GM18867 (cell line): Measurements from ENCODE around the gene F11.
"Not testable (repeated sequence)": the region's sequence is repeated elsewhere in the genome, so short reads cannot be mapped to it uniquely, and the experiment has no call there.

ENCODE experiments used
- ATAC-seq: cut with Tn5 transposase; IDR thresholded peaks from one replicate; pipeline ENCODE4 v1.9.1; 2021; ENCODE audit warnings: mild to moderate bottlenecking, moderate library complexity; ENCODE audit not compliant: unreplicated experiment

The F11 gene

DNA sequence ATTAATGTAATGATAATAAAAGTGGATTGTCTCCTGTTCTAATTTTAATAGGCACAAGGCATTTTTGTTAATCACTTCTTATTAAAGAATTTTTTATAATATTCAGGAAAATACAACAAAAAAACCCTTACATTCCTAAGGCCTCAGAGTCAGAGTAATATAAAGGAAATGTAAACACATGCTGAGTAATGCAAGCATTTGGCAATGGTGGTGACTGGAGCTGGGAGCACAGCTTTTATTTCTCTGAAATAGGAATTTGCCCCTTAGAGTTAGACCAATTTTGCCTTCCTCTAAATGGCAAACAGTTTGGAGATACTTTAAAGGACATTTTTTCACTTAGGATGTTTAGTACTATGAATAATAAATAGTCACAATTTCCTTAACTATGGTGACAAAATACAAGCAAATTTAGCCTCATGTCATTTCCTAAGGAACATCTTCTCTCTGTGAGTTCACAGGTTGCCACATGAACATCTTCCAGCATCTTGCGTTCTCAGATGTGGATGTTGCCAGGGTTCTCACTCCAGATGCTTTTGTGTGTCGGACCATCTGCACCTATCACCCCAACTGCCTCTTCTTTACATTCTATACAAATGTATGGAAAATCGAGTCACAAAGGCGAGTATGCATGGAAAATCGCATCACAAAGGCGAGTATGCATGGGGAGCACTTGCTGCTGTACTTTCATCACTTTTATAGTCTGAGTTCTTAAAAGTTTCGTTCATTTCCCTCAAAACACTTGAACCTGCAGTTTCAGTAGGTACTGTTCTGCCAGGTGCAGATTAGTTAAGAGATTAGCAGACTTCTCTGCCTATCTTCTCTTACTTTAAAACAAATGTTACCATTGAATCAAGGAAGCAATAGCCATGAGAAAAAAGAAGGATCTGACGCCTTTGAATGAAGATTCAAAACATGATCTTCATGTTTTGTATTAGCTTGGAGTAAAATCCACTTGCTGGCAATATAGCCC lies 15.9 kb upstream of the F11 start:
- ATAC-seq = no peak

DNA sequence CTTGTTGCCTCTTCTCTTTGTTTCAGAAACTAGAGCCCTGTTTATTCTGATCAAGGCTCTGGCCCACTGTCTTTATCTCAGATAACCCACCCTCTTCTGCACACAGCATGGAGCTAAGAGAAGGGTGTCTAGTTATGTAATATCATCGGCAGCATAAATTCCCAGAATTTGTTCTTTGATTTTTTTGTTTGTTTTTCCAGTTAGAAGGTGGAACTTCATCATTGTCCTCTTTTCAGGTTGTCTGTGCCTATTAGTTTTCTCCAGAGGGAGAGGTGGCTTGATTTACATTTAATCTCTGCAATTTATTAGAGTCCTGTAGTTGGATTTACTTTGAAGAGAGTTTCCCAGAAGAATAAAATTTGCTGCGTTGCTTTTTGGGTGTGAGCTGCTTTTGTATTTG lies 15.2 kb upstream of the F11 start:
- ATAC-seq = no peak

DNA sequence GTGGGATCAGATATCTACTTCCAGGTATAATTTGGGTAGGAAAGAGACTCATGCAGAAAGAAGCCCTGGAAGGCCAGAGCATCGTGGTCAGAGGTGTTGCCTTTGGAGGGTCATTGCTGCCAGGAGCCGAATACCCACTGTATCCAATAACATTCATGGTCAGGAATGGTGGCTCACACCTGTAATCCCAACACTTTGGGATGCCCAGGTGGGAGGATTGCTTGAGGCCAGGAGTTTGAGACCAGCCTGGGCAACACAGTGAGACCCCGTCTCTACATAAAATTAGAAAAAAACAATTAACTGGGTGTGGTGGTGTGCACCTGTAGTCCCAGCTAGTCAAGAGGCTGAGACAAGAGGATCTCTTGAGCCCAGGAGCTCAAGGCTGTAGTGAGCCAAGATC lies 10.9 kb upstream of the F11 start:
- no peak for ATAC-seq

DNA sequence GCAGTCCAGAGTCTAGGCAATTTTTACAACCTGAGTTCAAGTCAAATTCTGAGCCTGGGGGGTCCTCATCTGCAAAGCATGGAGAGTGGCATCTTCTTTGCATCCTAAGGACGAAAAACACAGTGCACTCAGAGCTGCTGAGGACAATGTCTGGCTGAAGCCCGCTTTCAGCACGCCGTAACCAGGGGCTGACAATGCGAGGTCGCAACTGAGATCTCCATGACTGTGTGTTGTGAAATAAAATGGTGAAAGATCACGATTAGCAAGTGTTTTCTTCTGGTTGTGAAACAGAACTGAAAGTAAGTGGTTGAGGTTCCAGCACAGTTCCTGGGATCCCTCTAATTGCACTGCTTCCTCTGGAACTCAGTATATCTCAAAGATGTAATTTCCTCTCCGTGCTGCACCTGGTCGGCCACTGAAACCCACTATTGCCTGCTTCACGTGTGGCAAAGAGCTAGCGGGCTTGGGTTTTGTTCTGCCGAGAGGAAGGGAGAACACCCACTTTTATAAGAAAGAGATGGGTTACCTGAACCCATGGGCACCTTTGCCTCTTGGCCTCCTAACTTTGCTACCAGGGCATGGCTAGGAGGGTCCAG lies 7.7 kb upstream of the F11 start:
- ATAC-seq = no peak

DNA sequence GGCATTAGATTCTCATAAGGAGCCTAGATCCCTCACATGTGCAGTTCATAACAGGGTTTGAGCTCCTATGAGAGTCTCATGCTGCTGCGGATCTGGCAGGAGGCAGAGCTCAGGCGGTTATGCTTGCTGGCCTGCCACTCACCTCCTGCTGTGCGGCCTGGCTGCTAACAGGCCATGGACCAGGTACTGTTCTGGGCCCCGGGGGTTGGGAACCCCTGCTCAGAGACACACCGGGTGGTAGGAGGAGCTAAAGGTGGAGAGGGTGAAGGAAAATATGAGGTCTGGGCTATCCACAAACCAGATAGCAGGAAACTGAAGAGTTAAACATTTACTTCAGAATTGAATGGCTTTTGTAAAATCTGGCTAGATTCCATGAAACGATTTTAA lies 5.9 kb upstream of the F11 start:
- no peak for ATAC-seq

DNA sequence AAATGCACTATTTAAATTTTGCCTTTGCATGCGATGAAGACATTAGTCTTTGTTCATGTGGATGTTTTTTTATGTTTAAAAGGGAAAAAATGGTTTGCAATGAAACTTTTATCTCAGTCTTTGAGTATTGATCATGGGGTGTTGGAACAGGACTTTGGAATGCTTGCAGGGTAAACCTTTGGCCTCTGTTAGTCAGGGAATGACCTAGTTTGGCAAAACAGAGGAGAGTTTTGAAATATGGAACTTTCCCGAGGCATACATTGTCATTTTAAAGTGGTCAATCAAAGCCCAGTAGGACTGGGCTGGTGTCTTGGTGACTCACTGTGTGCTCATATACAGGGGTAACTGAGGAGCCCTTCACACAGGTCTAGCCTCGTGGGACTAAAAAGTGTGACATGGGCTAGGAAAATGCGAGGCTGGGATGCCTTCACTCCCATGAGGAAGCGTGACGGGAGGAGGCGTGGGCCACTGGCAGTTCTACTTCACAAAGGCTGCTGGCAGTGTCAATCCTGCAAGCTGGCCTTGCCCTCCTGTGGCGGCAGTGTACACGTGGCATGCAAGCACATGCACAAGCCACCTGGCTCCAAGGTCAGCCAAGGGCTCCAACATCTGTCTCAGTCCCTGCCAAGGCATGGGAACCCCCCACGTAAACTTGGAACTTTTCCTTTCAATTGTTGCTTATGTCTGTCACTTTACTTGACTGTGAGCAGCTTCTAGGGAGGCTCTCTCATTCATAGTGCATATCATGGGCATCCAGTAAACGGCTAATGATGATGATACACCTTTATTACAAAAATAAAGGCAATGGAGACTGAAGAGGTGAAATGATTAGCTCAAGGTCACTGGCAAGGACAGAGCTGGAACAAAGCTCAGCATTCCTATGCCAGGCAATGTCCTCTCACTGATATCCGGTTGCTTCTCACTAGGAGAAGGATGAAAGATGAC lies 5.2 kb upstream of the F11 start:
- ATAC-seq = no peak

DNA sequence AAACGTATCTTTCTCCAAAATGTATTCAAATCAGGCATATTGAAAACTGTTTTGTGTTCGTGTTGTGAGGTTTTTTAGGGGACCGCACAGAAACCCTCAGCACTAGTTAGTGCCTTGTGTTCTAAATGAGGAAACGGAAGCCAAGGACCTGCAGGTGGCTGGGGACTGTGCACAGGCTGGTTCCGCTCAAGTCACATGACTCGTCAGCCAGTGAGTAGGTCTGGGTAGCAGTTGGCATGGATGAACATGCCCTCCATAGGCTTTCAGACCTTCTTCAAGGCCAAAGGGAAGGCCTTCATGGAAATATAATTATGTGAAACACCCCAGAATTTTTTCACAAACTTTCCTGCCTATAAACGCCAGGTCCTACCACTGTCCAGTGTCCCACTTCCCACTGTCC lies 1.3 kb upstream of the F11 start:
- peak; percentile 58 for ATAC-seq

DNA sequence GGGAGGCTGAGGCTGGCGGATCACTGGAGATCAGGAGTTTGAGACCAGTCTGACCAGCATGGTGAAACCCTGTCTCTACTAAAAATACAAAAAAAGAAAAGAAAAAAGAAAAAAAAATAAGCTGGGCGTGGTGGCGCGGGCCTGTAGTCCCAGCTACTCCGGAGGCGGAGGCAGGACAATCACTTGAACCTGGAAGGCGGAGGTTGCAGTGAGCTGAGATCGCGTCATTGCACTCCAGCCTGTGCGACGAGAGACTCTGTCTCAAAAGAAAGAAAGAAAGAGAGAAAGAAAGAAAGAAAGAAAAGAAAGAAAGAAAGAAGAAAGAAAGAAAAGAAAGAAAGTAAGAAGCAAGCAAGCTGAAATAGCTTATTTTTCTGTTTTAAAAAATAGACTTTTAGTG lies 739 bp upstream of the F11 start:
- ATAC-seq = not testable (repeated sequence)

DNA sequence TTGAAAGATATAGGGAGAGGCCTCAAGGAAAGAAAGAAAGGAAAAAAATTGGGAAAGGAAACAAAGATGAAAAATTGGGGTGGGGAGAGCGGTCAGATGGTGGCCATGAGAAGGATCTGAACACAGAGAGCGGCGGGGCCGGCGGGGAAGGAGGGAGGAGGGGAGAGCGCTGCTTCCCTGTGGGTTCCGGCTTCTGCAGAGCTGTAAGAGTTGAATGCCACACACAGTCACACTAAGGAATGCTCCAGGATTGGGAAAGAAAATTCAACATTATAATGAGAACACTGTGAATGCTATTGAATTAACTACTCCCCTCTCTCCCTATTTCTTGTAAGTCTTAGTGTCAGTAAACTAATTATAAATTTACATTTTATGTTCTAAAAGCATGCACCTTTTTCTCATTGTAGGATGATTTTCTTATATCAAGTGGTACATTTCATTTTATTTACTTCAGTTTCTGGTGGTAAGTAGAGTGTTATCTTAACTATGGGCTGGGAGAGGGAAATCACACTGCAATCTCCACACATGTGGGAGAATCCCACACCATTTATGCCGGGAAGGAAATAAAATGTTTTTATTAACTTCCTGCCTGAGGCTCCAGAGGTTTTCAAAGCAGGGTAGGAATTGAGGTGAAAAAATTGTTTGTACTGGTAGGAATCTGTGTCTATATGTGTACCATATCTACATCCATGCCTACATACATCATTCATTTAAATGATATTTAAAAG lies 904 bp downstream of the F11 start:
- ATAC-seq = no peak

DNA sequence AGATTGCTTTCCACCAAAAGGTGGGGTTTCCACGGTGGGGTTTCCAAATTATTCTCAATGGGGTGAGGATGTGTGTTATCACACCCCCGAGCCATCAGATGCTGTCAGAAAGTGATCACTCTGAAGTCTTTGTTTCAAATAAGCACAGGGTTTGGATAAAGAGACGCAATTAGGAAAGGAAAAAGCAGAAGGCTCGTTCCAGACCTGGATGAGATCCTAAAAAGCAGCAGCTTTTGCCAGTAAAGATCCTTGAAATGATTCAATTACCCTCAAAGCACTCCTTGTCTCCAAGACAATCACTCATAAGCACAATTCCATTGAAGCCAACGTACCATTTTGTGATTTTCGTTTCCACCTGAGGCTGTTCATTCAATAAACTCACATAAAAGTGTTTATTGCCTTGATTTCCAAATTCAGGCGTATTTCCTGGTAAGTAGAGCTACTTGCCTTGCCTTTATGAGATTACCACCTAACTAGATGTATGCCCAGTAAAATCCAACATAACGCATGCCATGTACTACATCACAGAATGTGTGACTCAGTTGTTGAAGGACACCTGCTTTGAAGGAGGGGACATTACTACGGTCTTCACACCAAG lies 5.2 kb downstream of the F11 start:
- ATAC-seq = no peak

DNA sequence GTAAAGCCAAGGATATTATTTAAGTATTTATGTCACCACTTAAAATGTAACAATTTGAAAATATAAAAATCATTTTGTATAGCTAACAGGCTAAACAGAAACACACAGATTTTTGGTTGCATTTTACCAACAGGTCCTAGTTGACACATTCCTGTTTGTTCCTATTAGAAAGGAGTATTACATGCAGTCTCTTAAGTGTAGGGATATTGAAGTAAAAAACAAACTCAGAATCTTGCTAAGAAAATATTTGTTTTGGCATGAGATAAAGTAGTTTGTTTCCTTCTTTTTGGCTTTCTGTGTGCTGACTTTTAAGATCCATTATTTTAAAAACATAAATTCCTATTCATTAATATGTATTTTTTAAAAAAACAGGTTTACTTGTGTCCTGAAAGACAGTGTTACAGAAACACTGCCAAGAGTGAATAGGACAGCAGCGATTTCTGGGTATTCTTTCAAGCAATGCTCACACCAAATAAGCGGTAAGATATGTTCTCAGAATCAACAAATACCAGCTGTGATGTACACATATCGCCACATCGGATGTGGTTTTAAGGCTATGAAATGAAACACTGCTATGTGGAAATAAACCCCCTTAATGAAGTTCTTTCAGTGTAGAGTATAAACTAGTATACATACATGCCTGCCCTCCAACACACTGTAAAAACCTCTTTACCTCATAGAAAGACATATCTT lies 6.9 kb downstream of the F11 start:
- no peak for ATAC-seq

DNA sequence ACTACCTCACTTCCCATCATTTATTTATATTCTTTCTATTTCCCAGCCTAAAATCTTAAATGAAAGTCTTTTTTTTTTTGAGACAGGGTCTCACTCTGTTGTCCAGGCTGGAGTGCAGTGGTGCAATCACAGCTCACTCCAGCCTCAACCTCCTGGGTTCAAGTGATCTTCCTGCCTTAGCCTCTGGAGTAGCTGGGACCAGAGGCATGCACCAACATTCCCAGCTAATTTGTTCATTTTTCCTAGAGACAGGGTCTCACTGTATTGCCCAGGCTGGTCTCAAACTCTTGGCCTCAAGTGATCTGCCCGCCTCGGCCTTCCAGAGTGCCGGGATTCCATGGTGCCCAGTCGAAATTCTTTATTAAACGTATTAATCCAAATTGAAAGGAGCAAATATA lies 7.4 kb downstream of the F11 start:
- ATAC-seq = not testable (repeated sequence)

DNA sequence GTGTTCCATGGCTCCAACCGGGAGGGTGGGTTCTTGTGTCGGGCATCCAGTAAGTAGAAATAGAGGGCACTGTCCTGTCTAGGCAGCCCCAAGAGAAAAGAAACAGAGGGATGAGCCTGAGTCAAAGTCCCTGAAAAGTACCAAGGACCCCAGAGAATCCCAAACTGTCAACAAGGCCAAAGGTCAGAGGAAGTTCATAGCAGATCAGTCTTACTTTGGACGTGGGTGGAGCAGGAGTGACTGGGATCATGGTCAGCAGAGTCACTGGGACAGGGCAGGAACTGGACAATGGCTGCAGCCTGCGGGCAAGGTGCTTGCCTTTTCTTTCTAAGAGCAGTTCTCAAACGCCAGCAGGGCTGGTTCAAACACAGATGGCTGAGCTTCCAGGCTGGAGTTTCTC lies 17.3 kb downstream of the F11 start:
- no peak for ATAC-seq

DNA sequence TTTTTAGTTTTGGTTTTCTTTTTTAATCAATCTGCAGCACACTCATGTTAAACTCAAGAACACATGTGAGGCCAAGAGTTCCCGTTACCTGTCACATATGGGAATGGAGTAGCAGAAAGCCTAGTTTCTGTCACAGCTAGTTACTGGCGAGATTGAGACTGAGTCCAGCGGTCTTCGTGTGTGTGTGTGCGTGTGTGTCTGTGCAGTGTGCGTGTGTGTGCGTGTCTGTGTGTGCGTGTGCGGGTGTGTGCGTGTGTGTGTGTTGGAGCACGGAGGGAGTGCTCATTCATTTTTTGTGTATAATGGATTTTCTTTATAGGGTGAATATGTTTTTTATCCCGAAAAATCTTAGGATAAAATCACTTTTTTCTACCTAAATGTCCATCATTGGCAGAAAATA lies 19.2 kb downstream of the F11 start:
- no peak for ATAC-seq

DNA sequence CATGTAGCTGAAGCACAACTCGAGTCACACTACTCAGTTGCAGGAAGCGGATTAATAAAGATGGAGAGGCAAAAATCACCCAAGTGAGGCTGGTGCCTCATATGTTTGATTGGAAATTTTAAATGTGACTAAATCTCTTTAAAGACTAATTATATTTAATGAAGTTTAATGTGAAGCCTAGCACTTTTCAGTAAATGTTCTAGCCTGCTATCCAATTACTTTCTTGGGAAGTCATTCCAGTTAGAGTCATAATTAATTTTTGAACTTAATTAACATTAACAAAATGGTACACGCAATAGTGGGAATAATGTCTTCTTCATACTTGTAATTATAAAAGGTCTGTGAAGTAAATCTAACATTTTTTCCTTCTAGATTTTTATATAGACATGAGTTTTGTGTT lies 20.6 kb downstream of the F11 start:
- no peak for ATAC-seq

DNA sequence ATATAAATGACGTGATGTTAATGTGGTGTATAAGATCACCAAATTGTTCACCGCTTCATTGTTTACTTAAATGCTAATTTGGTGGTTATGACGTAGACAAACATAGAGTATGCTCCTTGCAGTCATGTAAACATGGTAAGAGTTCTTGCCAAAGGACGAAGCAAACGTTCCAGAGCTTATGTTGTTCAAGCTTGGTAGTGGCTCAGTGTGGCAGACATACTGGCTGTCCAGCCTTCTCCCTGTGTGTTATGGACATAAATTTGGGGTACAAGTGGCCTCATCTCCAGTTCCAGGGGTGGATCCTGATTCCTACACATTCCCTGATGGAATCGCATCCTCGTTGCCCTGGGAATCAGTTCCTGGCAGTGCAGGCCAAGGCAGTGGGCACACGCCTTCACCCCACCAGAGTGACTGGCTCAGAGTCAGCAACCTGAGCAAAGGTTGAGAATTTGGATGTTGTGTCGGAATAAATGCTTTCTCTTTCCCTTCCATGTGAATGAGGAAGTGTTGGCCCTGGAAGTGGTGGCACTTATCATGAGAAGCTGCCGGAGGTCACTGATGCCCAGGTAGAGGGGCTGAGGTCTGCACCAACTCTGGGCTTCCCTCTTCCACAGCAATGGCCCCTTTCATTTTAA lies 25.4 kb downstream of the F11 start:
- no peak for ATAC-seq

DNA sequence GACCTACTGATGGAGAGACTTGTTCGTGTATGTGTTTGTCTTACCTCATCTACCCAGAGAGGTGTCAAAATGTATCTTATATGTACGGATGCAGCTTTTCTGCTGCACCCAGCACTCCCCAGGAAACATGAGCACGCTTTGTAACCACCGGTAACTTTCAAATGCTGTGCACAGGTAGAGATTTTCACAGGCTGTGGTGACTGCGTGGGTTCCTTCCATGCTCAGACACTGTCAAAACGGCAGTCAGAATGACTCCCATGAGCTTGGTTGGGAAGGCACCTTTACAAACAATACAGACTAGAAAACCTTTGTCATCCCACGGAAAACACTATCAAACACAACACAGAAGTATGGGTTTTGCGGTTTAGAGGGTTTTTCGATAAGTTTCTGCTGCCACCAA lies 28.2 kb downstream of the F11 start:
- ATAC-seq = no peak

DNA sequence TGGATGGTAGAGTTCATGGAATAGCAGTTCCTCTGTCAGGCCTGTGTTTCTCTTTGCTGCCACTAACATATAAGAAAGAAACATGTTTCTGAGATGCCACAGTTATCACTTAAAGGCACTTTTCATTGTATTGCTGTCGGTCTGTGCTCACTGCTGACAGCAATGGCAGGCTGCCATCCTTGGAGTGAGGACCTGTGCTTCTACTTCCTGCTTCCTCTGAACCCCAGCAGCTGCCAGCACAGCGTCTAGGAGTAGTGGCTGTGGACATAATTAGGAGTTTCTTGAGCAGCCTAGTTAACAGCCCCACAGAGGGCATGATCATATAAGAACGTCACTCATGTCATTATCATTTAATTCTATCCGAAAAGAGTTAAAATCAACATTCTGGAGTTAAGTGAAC lies 30.5 kb downstream of the F11 start:
- ATAC-seq = no peak

DNA sequence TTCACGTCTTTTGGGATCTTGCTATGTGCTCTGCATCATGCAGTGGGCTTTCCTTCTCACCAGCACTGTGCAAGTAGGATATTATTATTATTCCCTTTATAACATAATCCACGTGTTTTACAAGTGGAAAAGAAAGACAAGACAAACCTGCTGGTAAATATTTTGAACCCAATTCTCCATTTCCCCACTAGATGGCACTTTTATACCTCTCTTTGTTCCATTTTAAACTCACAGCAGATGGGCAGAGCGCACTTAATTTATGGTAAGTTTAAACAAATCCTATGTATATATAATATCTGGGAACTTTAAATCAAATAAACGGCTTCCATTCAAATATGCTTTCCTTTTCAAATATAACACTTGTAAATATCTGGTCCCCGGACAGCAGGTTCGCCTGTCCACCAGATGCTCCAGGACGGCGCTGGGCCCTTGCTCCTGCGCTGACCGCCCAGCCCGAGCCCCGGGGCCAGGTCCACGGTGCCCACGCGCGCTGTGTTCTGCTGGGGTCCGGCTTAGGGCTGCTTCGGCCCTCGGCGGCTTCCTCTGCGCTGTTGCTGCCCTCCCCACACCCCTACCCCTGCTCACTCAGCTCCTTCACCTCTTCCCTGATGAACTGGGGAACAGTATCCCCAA lies 31.1 kb downstream of the F11 start:
- ATAC-seq = no peak
